ENCODE results near the gene NPEPL1.
"Not testable (repeated sequence)": the region's sequence is repeated elsewhere in the genome, so short reads cannot be mapped to it uniquely, and the experiment has no call there.

NPEPL1 gene

DNA sequence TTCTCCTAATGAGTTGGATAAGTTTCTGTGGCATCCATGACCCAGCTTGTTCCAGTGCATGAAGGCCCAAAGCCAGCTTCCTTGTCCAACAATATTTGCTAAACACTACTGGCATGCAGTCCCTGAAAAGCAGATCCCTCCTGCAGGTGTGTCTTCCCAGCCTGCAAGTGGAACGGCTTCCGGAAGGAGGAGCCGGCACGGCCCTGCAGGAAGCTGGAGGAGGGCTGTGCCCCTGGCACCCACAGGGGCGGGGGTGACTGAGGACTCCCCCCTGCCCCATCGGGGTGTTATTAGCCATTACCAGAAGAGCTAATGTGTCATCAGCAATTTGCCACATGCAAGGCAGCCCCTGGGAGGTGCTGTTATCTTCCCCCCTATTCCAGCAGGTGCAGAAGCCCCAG, 27.4 kb downstream of the NPEPL1 start:
- DNase-seq (ENCODE audit: insufficient read length, low spot score) (no peak), FAIRE-seq (no peak)
- no peak for TF ChIP-seq POLR2A (IDR thresholded peaks at IDR 0.05; ENCODE audit: low read depth, low read length)

DNA sequence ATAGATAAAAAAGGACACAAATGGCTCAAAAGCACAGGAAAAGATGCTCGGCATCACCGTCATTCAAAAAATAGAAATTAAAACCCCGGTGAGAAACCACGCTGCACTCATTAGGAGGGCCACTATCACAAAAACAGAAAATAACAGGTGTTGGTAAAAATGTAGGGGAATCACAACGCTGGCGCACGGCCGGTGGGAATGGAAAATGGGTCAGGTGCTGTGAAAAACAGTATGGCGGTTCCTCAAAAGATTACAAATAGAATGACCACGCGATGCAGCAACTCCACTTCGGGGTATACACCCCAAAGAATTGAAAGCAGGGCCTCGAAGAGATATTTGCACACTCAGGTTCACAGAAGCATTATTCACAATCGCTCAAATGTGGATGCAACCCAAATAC, 28.3 kb downstream of the NPEPL1 start:
- no peak for FAIRE-seq

DNA sequence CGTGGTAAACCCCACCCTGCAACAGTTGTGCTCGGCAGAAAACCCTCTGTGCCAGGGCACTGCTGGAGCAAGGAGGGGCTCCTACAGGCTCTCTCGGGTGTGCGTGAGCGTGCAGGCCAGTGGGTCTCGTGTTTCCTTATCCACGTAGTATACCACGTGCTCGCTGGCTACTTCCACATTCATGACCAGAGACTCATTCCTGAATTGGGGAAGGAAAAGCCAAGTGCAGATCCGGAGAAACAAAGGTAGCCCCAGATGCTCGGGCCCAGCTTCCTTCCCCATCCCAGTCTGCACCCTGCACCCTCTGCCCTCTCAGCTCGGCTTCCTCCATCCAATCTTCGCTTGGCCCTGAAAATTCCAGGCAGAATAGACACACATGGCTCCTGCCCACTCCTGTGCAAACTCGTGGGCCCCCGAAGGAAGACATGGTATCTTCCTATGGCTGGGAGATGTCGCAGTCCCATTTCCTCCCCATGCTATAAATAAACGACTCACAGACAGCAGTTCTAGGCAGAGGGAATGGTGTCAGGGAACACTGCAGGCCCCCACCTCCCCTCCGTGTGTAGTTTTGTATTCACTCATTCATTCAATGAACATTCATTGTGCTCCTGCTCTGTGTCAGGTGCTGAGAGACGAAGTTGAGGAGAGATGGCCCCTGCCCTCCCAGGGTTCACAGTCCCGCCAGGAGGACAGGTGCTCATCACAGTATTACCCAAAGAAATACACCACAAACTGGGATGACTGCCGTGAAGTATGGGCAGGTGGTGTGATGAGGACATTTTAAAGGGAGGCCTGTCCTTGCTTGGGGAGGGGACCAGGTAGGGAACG, 29.6 kb downstream of the NPEPL1 start:
- no peak for DNase-seq (ENCODE audit: insufficient read length, low spot score)
- FAIRE-seq = no peak

More for the DNA sequence above, 28.3 kb downstream of the NPEPL1 start:
- TF ChIP-seq PAX5 (IDR thresholded peaks at IDR 0.05; ENCODE audit: insufficient read depth, low read length, severe bottlenecking) = no peak
- TF ChIP-seq POLR2AphosphoS5 (IDR thresholded peaks at IDR 0.05; ENCODE audit: low read depth, low read length) = no peak
- TF ChIP-seq POLR2A (IDR thresholded peaks at IDR 0.05; ENCODE audit: low read depth, low read length) = no peak
- no peak for DNase-seq (ENCODE audit: insufficient read length, low spot score)

DNA sequence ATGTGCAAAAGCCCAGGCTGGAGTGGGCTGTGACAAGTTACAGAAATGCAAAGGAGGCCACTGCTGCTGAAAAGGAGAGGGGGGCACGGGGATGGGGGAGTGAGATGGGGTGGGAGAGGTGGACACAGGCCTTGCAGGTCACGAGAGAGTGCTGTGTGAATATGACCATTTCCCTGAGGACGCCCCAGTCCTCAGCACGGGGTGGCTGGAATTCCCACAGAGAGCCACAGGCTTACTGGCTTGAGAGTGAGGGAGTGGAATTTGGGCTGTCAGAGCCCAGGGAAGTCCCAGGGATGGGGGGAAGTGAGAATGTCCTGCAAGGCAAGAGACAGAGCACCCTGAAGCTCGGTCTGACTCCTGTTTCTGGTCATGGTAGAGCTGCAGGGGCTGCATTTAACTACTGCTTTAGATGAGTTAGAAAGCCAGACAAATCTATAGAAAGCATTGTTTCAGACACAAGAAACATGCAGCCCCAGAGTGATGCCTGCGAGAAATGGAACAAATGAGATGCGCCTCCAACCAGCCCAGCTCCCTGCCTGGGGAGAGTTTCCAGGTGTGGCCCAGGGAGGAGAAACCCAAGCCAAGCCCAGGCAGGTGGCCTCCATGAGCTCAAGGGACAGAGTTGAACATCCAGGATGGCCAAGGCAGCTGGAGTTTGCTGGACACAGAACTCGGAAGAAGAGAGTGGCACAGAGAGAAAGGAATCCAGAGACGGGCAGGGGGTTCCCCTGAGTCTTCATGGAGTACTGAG, 30.5 kb downstream of the NPEPL1 start:
- FAIRE-seq (no peak), DNase-seq (ENCODE audit: insufficient read length, low spot score) (no peak)
- TF ChIP-seq POU2F2 (IDR thresholded peaks at IDR 0.05; ENCODE audit: low read depth, low read length) (no peak), TAF1 (IDR thresholded peaks at IDR 0.05; ENCODE audit: low read depth, low read length) (no peak), PAX5 (IDR thresholded peaks at IDR 0.05; ENCODE audit: insufficient read depth, low read length, severe bottlenecking) (no peak), SPI1 (IDR thresholded peaks at IDR 0.05; ENCODE audit: low read depth, low read length) (no peak), POLR2AphosphoS5 (IDR thresholded peaks at IDR 0.05; ENCODE audit: low read depth, low read length) (no peak)

More for the DNA sequence above, 29.6 kb downstream of the NPEPL1 start:
- TF ChIP-seq PAX5 (IDR thresholded peaks at IDR 0.05; ENCODE audit: insufficient read depth, low read length, severe bottlenecking) = no peak
- no peak for TF ChIP-seq SPI1 (IDR thresholded peaks at IDR 0.05; ENCODE audit: low read depth, low read length)
- TF ChIP-seq TAF1 (IDR thresholded peaks at IDR 0.05; ENCODE audit: low read depth, low read length) = no peak
- TF ChIP-seq POU2F2 (IDR thresholded peaks at IDR 0.05; ENCODE audit: low read depth, low read length) = no peak
- TF ChIP-seq POLR2A (IDR thresholded peaks at IDR 0.05; ENCODE audit: low read depth, low read length) = no peak
- no peak for TF ChIP-seq POLR2AphosphoS5 (IDR thresholded peaks at IDR 0.05; ENCODE audit: low read depth, low read length)

DNA sequence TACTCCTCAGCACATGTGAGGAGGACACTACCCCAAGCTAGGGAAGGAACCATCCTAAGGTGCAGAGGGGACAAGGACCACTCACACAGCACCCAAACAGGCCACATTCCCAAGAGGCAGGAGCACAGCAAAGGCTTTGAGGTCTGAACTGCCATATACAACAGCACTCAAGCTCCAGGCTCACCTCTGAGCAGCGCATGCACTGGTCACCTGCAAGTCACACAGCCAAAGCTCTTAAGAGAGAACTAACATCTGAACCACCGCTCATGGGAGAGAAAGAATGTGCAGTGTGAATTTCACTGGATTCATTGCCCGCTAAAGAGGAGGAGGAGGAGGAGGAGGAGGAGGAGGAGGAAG, 31.0 kb downstream of the NPEPL1 start:
- no peak for DNase-seq (ENCODE audit: insufficient read length, low spot score)
- FAIRE-seq = no peak
- TF ChIP-seq SPI1 (IDR thresholded peaks at IDR 0.05; ENCODE audit: low read depth, low read length) (no peak), TAF1 (IDR thresholded peaks at IDR 0.05; ENCODE audit: low read depth, low read length) (no peak), PAX5 (IDR thresholded peaks at IDR 0.05; ENCODE audit: insufficient read depth, low read length, severe bottlenecking) (no peak), POLR2AphosphoS5 (IDR thresholded peaks at IDR 0.05; ENCODE audit: low read depth, low read length) (no peak), POU2F2 (IDR thresholded peaks at IDR 0.05; ENCODE audit: low read depth, low read length) (no peak), POLR2A (IDR thresholded peaks at IDR 0.05; ENCODE audit: low read depth, low read length) (no peak)

DNA sequence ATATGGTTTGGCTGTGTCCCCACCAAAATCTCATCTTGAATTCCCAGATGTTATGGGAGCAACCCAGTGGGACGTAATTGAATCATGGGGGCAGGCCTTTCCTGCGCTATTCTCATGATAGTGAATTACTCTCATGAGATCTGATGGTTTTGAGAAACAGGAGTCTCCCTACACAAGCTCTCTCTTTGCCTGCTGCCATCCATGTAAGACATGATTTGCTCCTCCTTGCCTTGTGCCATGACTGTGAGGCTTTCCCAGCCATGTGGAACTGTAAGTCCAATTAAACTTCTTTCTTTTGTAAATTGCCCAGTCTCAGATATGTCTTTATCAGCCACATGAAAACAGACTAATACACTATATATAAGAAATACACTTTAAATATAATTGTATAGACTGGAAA, 33.6 kb downstream of the NPEPL1 start:
- FAIRE-seq; DNase-seq (ENCODE audit: insufficient read length, low spot score): not testable (repeated sequence)

DNA sequence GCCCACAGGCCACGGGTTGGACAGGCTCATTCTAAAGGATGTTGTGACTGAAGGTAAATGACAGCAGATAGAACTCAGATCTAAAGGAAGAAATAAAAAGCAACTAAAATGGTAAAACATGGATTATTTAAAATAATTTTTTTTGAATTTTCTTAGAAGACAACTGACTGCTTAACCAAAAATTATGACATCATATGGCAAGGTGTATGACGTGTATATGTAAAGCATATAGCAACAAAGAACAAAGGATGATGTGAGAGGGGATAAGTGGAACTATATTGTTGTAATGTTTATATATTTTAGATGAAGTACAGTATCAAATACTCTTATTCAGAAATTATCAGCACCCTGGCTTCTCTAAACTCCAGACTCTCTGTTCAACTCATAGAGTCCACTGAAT, 38.6 kb downstream of the NPEPL1 start:
- TF ChIP-seq POLR2A (IDR thresholded peaks at IDR 0.05; ENCODE audit: low read depth, low read length) (no peak), SPI1 (IDR thresholded peaks at IDR 0.05; ENCODE audit: low read depth, low read length) (no peak), PAX5 (IDR thresholded peaks at IDR 0.05; ENCODE audit: insufficient read depth, low read length, severe bottlenecking) (no peak), TAF1 (IDR thresholded peaks at IDR 0.05; ENCODE audit: low read depth, low read length) (no peak), POU2F2 (IDR thresholded peaks at IDR 0.05; ENCODE audit: low read depth, low read length) (no peak), POLR2AphosphoS5 (IDR thresholded peaks at IDR 0.05; ENCODE audit: low read depth, low read length) (no peak)
- no peak for DNase-seq (ENCODE audit: insufficient read length, low spot score)
- no peak for FAIRE-seq

DNA sequence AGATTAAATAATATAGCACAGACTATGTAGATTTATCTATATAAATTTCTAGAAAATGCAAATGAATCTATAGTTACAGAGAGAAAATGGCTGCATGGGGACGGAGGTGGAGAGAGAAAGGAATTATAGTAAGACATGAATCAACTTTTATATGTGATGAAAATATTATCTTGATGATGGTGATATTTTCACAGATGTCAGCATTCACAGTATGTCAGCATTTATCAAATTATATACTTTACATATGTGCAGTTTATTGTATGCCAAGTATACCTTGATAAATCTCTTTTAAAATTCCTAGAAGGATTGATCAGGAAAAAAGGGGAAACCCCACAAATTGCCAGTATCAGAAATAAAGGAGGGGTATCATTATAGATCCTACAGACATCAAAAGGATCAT, 44.6 kb downstream of the NPEPL1 start:
- FAIRE-seq = no peak
- DNase-seq (ENCODE audit: insufficient read length, low spot score) = no peak
- no peak for TF ChIP-seq PAX5 (IDR thresholded peaks at IDR 0.05; ENCODE audit: insufficient read depth, low read length, severe bottlenecking)
- no peak for TF ChIP-seq SPI1 (IDR thresholded peaks at IDR 0.05; ENCODE audit: low read depth, low read length)
- no peak for TF ChIP-seq POU2F2 (IDR thresholded peaks at IDR 0.05; ENCODE audit: low read depth, low read length)
- TF ChIP-seq POLR2AphosphoS5 (IDR thresholded peaks at IDR 0.05; ENCODE audit: low read depth, low read length) = no peak
- TF ChIP-seq POLR2A (IDR thresholded peaks at IDR 0.05; ENCODE audit: low read depth, low read length) = no peak
- no peak for TF ChIP-seq TAF1 (IDR thresholded peaks at IDR 0.05; ENCODE audit: low read depth, low read length)

DNA sequence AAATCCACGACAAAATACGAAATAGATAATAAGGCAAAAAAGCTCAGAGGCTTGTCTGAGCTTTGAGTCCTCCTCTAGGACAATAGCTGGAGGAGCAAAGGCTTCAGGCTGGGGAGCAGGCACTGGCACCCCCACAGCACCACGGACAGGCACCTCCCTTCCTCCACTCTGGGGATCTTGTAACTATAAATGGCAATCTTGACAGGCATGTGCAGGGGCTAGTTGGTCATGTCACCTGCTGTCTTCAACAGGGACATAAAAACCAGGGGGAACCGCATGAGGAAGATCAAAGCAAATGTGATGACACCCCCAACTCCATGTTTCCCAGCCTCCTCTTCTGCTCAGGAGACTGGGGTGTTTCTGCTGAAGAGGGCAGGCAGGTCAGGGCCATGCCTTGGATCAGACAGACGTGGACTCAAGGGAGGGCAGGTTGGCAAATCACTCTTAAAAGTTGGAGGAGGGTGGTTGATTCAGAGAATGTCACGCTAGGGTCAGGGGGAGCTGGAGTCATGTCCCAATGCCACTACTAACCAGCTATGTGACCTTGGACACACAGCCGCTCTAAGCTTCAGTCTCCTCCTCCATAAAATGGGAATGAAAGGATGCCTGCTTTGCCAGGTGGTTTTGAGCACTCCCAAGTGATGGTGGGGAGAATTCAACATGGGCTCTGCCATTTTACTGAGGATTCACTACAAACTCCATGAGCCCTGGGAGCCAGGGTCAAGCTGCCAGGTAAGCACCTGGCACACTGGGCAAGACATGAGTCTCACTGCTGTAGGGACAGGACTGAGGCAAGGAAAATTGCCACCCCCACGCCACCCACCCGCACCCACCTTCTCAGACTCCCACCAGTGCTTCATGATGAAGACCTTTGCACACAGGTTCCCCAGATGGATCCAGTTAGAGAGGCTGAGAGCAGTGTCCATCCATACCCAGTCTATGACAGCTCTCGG, 48.0 kb downstream of the NPEPL1 start:
- FAIRE-seq (no peak), DNase-seq (ENCODE audit: insufficient read length, low spot score) (no peak)
- TF ChIP-seq PAX5 (IDR thresholded peaks at IDR 0.05; ENCODE audit: insufficient read depth, low read length, severe bottlenecking) (no peak), SPI1 (IDR thresholded peaks at IDR 0.05; ENCODE audit: low read depth, low read length) (no peak), POLR2AphosphoS5 (IDR thresholded peaks at IDR 0.05; ENCODE audit: low read depth, low read length) (no peak)

Measured in GM12891 (cell line).